GM12878 (cell line): ENCODE measurements around the gene RND1. TPM values are rescaled to one million over a fixed set of nuclear protein-coding genes. Genes with fewer than 3 reads are reported as not detected.

ENCODE experiments used
- ATAC-seq: fragments of 200-7000 bp; cut with Tn5 transposase; 3 replicates; pipeline ENCODE4 v1.9.1; 2020; ENCODE audit warnings: mild to moderate bottlenecking, moderate library complexity
- BruUV-seq: library from RNA; stranded (reverse); fragments of 400-500 nt; replicated peaks from 2 replicates; lab custom pipeline; 2021; lab: Mats Ljungman, UMichigan
- CTCF ChIA-PET: fragments of 300-600 bp; sonication (Branson Sonifier 250); formaldehyde crosslinking; extraction: SDS; loops from one replicate; lab custom pipeline; 2021; ENCODE audit warnings: inconsistent platforms; lab: Yijun Ruan, JAX
- POLR2A ChIA-PET: fragments of 350-600 bp; formaldehyde crosslinking; extraction: SDS; loops from one replicate; lab custom pipeline; 2021; ENCODE audit warnings: inconsistent platforms; lab: Charles Lee
- RAD21 ChIA-PET: fragments of 300-600 bp; sonication (Branson Sonifier 250); formaldehyde crosslinking; loops from one replicate; lab custom pipeline; 2023; ENCODE audit warnings: antibody characterized with exemption; ENCODE audit not compliant: unreplicated experiment; lab: Charles Lee
- SMC1A ChIA-PET: fragments of 300-600 bp; sonication (Branson Sonifier 250); formaldehyde crosslinking; loops from one replicate; lab custom pipeline; 2023; ENCODE audit not compliant: unreplicated experiment, uncharacterized antibody; lab: Charles Lee
- DNase-seq: peaks from one replicate; pipeline ENCODE4 v3.0.0-alpha.2; 2011; ENCODE audit warnings: low read depth, low spot score
- FAIRE-seq: peaks from 3 replicates; lab custom pipeline; 2011; peaks lifted over from hg19 to GRCh38; lab: Jason Lieb, UNC
- H2AFZ ChIP-seq: 2 replicates; pipeline ENCODE4 v1.6.0; 2011; ENCODE audit warnings: low read depth, low read length, control low read depth; ENCODE audit not compliant: control insufficient read depth
- H3K27ac ChIP-seq: 2 replicates; pipeline ENCODE4 v1.5.1; 2011; ENCODE audit warnings: control low read depth; ENCODE audit not compliant: control insufficient read depth, insufficient read depth
- H3K27me3 ChIP-seq, 2 experiments: replicated peaks in 1 of 2; 2 replicates each; pipeline versions ENCODE4 v1.6.0 to v1.6.1; 2011; ENCODE audit warnings: low read length in 1 of 2; ENCODE audit not compliant: control insufficient read depth in 2 of 2, insufficient read depth in 2 of 2
- H3K36me3 ChIP-seq, 2 experiments: 2 replicates each; pipeline ENCODE4 v1.5.1; 2011; ENCODE audit warnings: low read length in 1 of 2; ENCODE audit not compliant: control insufficient read depth in 2 of 2, insufficient read depth in 2 of 2
- H3K4me1 ChIP-seq: 2 replicates; pipeline ENCODE4 v1.6.1; 2011; ENCODE audit warnings: mild to moderate bottlenecking, low read length, moderate library complexity, mixed read lengths; ENCODE audit not compliant: control insufficient read depth, insufficient read depth
- H3K4me2 ChIP-seq: 2 replicates; pipeline ENCODE4 v1.6.0; 2011; ENCODE audit warnings: control low read depth; ENCODE audit not compliant: control insufficient read depth, insufficient read depth
- H3K4me3 ChIP-seq: fragments of 200-600 bp; sonication (generic); 2 replicates; pipeline ENCODE4 v1.5.1; 2016
- H3K79me2 ChIP-seq: 2 replicates; pipeline ENCODE4 v1.6.0; 2011; ENCODE audit warnings: low read length; ENCODE audit not compliant: control insufficient read depth, insufficient read depth
- H3K9ac ChIP-seq: 2 replicates; pipeline ENCODE4 v1.8.0; 2011; ENCODE audit warnings: low read length, control low read depth, mixed read lengths; ENCODE audit not compliant: control insufficient read depth, insufficient read depth
- H3K9me3 ChIP-seq: replicated peaks from 3 replicates; pipeline ENCODE4 v1.5.1; 2011; ENCODE audit warnings: mild to moderate bottlenecking, low read length; ENCODE audit not compliant: control insufficient read depth, insufficient read depth
- H4K20me1 ChIP-seq: 2 replicates; pipeline ENCODE4 v1.6.0; 2011; ENCODE audit not compliant: control insufficient read depth, insufficient read depth
- ATF7 ChIP-seq: fragments of 450-650 bp; IDR thresholded peaks from 2 replicates; pipeline ENCODE4 v1.6.1; 2016; ENCODE audit warnings: low read depth, mild to moderate bottlenecking
- BHLHE40 ChIP-seq, 2 experiments: fragments of 450-650 bp in 1 of 2; IDR thresholded peaks; 2 replicates each; pipeline ENCODE4 v1.6.1; 2011 to 2017; ENCODE audit warnings: low read depth in 2 of 2, borderline replicate concordance in 1 of 2, improper control_type of control experiment in 1 of 2, low read length in 1 of 2, mild to moderate bottlenecking in 1 of 2
- BMI1 ChIP-seq: fragments of 450-650 bp; IDR thresholded peaks from 2 replicates; pipeline ENCODE4 v1.6.1; 2016; ENCODE audit warnings: mild to moderate bottlenecking, moderate library complexity, borderline replicate concordance
- GABPA ChIP-seq: IDR thresholded peaks from 2 replicates; pipeline ENCODE4 v1.6.1; 2014; ENCODE audit warnings: antibody characterized with exemption, low read depth, mild to moderate bottlenecking, inconsistent platforms
- JUND ChIP-seq: IDR thresholded peaks from 2 replicates; pipeline ENCODE4 v1.6.1; 2012; ENCODE audit warnings: low read depth, mild to moderate bottlenecking, low read length, improper control_type of control experiment, moderate library complexity
- KDM1A ChIP-seq: fragments of 200-600 bp; sonication (generic); IDR thresholded peaks from 2 replicates; pipeline ENCODE4 v1.6.1; 2016; ENCODE audit warnings: borderline replicate concordance
- KLF5 ChIP-seq: fragments of 450-650 bp; IDR thresholded peaks from 2 replicates; pipeline ENCODE4 v1.6.1; 2014; ENCODE audit warnings: mild to moderate bottlenecking; ENCODE audit not compliant: partially characterized antibody
- MTA2 ChIP-seq: fragments of 450-650 bp; IDR thresholded peaks from 2 replicates; pipeline ENCODE4 v1.6.1; 2016; ENCODE audit warnings: low read depth, mild to moderate bottlenecking, moderate library complexity
- MYB ChIP-seq: fragments of 150-350 bp; IDR thresholded peaks from 2 replicates; pipeline ENCODE4 v1.6.1; 2014; ENCODE audit warnings: mild to moderate bottlenecking, low read depth, low read length, borderline replicate concordance
- NKRF ChIP-seq: fragments of 450-650 bp; conservative IDR thresholded peaks from 2 replicates; pipeline ENCODE4 v1.6.1; 2017; ENCODE audit warnings: mild to moderate bottlenecking, moderate library complexity
- POLR2AphosphoS5 ChIP-seq: IDR thresholded peaks from 2 replicates; pipeline ENCODE4 v1.6.1; 2011; ENCODE audit warnings: mild to moderate bottlenecking, low read length, inconsistent platforms
- RAD21 ChIP-seq: IDR thresholded peaks from 2 replicates; pipeline ENCODE4 v1.6.1; 2011; ENCODE audit warnings: mild to moderate bottlenecking, low read depth, low read length, moderate library complexity; ENCODE audit not compliant: insufficient read depth
- RB1 ChIP-seq: fragments of 450-650 bp; formaldehyde crosslinking; IDR thresholded peaks from 2 replicates; pipeline ENCODE4 v1.6.1; 2017; ENCODE audit warnings: mild to moderate bottlenecking, borderline replicate concordance
- SMAD5 ChIP-seq: IDR thresholded peaks from 2 replicates; pipeline ENCODE4 v1.6.1; 2016; ENCODE audit warnings: antibody characterized with exemption, low read depth
- ZBTB4 ChIP-seq: fragments of 450-650 bp; formaldehyde crosslinking; IDR thresholded peaks from 2 replicates; pipeline ENCODE4 v1.4.0; 2022; ENCODE audit warnings: mild to moderate bottlenecking, moderate library complexity
- ZNF592 ChIP-seq: fragments of 450-650 bp; IDR thresholded peaks from 2 replicates; pipeline ENCODE4 v1.6.1; 2017; ENCODE audit warnings: mild to moderate bottlenecking, moderate library complexity
- WGBS: methylation state at CpG from one replicate; pipeline ENCODE4 v1.1.6; 2016; ENCODE audit warnings: low lambda C conversion rate; ENCODE audit not compliant: insufficient replicate concordance, insufficient coverage; ENCODE audit errors: missing lambda C conversion rate; 5-methylcytosine and 5-hydroxymethylcytosine counted together
- in situ Hi-C: fragments of 300-500 bp; cut with MboI; formaldehyde crosslinking; loops from 9 replicates; pipeline ENCODE4 v1.14.3; 2018; ENCODE audit warnings: mixed read lengths
- intact Hi-C: fragments of 100-400 bp; cut with micrococcal nuclease; formaldehyde crosslinking; loops from one replicate; pipeline ENCODE4 v1.14.2; 2022; ENCODE audit not compliant: unreplicated experiment
- polyA plus RNA-seq, 11 experiments: library from polyadenylated mRNA; depleted of rRNA in 4 of 11; unstranded in 6 of 11; stranded (reverse) in 5 of 11; fragments of >200 nt; fragmentation: Nextera tagmentation in 4 of 11; fragmentation: Illumina TruSeq in 1 of 11; extraction: Ambion mirVana in 4 of 11; extraction: Trizol in 1 of 11; gene quantifications; 1 replicate in 1 of 11; 2 replicates in 10 of 11; pipeline versions ENCODE4 v1.2.1 to v1.2.3, GENCODE V29; 2011 to 2016; ENCODE audit warnings: inconsistent platforms in 2 of 11, missing spikeins in 2 of 11, low read depth in 1 of 11
- total RNA-seq, 4 experiments: library from RNA; depleted of rRNA in 3 of 4; stranded (reverse); fragments of >200 nt in 3 of 4; fragmentation: Illumina TruSeq in 1 of 4; extraction: Trizol in 1 of 4; gene quantifications; 2 replicates each; pipeline versions ENCODE4 v1.2.1 to v1.2.3, GENCODE V29; 2013 to 2021

The RND1 gene
- total and polyA plus RNA-seq, 10 of the 15 experiments (the other 5 are each of a cell fraction or from before 2014, with no cell fraction given): 0.24 to 5.1 (median 1.5) TPM

- ATAC-seq (no peak), FAIRE-seq (no peak), DNase-seq (no peak)
- no TSS peak for BruUV-seq
- Histone ChIP-seq H3K79me2 (no peaks in the 10 kb centered on the region), H3K9me3 (no peaks in the 10 kb centered on the region), H4K20me1 (no peaks in the 10 kb centered on the region), H3K27me3 (peaks cover 0 to 1% of the 10 kb centered on the region in 2 experiments; a peak in 2 of 4 replicates), H2AFZ (no peak overlapping the region), H3K9ac (no peak overlapping the region), H3K36me3 (no peaks in the 10 kb centered on the region), H3K4me2 (no peak overlapping the region), H3K4me3 (no peak overlapping the region), H3K27ac (no peak overlapping the region), H3K4me1 (peaks cover 3% of the 10 kb centered on the region)
- CTCF ChIA-PET: interaction anchor here (1.1 to 5.5 kb wide), 4 partner anchors 17 to 92 kb away, joined by 3 to 45 read pairs (median 13); a partner anchor contains a TSS
- SMC1A ChIA-PET: interaction anchor here (0.5 to 1.2 kb wide), 2 partner anchors 17 to 71 kb away, joined by 3 to 4 read pairs; no protein-coding TSS in a partner anchor
- intact Hi-C loops: no loop called here
- POLR2A ChIA-PET: no interaction called here
- in situ Hi-C loops: no loop called here
- RAD21 ChIA-PET: interaction anchor here (1.1 kb wide), 1 partner anchor 17 kb away, joined by 3 read pairs; no protein-coding TSS in a partner anchor
- 11% methylated on average over 2 of the region's 2 CpGs for WGBS
- TF ChIP-seq RB1: no peak
- TF ChIP-seq GABPA: no peak
- TF ChIP-seq ZNF592: no peak
- no peak for TF ChIP-seq RAD21
- no peak for TF ChIP-seq ATF7
- TF ChIP-seq BHLHE40 (IDR thresholded peaks at IDR 0.05; ENCODE audit: borderline replicate concordance in 1 of 2, low read depth in 2 of 2, low read length in 1 of 2): no peak
- no peak for TF ChIP-seq NKRF
- no peak for TF ChIP-seq POLR2AphosphoS5
- no peak for TF ChIP-seq KDM1A
- TF ChIP-seq JUND: no peak
- TF ChIP-seq MYB: no peak
- TF ChIP-seq MTA2: no peak
- no peak for TF ChIP-seq ZBTB4 (CRISPR knock-in tag)
- no peak for TF ChIP-seq SMAD5
- TF ChIP-seq BMI1: no peak
- no peak for TF ChIP-seq KLF5
Observed at GRCh38 chr12:48812389-48812788, 53.3 kb downstream of the RND1 start.
